H1 (cell line): ENCODE data around the gene AGAP1. TPM values are rescaled to one million over a fixed set of nuclear protein-coding genes. Genes with fewer than 3 reads are reported as not detected.

ENCODE experiments used
- CTCF ChIA-PET: fragments of 300-600 bp; sonication (Branson Sonifier 250); formaldehyde crosslinking; loops from one replicate; lab custom pipeline; 2021; ENCODE audit not compliant: partially characterized antibody; lab: Charles Lee
- POLR2A ChIA-PET: fragments of 300-600 bp; sonication (Branson Sonifier 250); formaldehyde crosslinking; loops from one replicate; lab custom pipeline; 2021; ENCODE audit warnings: inconsistent platforms; ENCODE audit not compliant: partially characterized antibody; lab: Charles Lee
- DNase-seq, 2 experiments: peaks; one replicate each; pipeline versions ENCODE4 v3.0.0 to v3.0.0-alpha.2; 2010 to 2022; ENCODE audit warnings: low spot score in 2 of 2, low read depth in 1 of 2, mixed read lengths in 1 of 2
- FAIRE-seq: peaks from 2 replicates; lab custom pipeline; 2011; peaks lifted over from hg19 to GRCh38; lab: Jason Lieb, UNC
- H2AFZ ChIP-seq: 2 replicates; pipeline ENCODE4 v1.8.1; 2012; ENCODE audit warnings: low read length, inconsistent platforms
- H2AK5ac ChIP-seq: 2 replicates; pipeline ENCODE4 v1.6.1; 2013; ENCODE audit warnings: low read depth, low read length
- H2BK120ac ChIP-seq: replicated peaks from 2 replicates; pipeline ENCODE3; 2013; ENCODE audit warnings: low read depth, low read length, inconsistent platforms
- H2BK12ac ChIP-seq: 2 replicates; pipeline ENCODE4 v1.6.1; 2013; ENCODE audit warnings: low read depth, low read length
- H2BK15ac ChIP-seq: 2 replicates; pipeline ENCODE4 v1.6.1; 2013; ENCODE audit warnings: low read length
- H2BK20ac ChIP-seq: 2 replicates; pipeline ENCODE4 v1.6.1; 2013; ENCODE audit warnings: low read length
- H2BK5ac ChIP-seq: 2 replicates; pipeline ENCODE4 v1.6.1; 2013; ENCODE audit warnings: low read depth, low read length
- H3K14ac ChIP-seq: 2 replicates; pipeline ENCODE4 v1.6.1; 2013; ENCODE audit warnings: inconsistent platforms; ENCODE audit not compliant: insufficient read length
- H3K18ac ChIP-seq: 2 replicates; pipeline ENCODE4 v1.6.1; 2013; ENCODE audit warnings: low read length; ENCODE audit errors: extremely low read depth
- H3K23ac ChIP-seq: 2 replicates; pipeline ENCODE4 v1.6.1; 2013; ENCODE audit warnings: inconsistent platforms; ENCODE audit not compliant: insufficient read length
- H3K23me2 ChIP-seq: 2 replicates; pipeline ENCODE4 v1.6.1; 2013; ENCODE audit warnings: low read depth, low read length
- H3K27ac ChIP-seq: 2 replicates; pipeline ENCODE4 v1.6.1; 2011; ENCODE audit warnings: low read depth, low read length, inconsistent platforms
- H3K27me3 ChIP-seq, 4 experiments: replicated peaks in 1 of 4; 1 replicate in 1 of 4; 2 replicates in 3 of 4; pipeline versions ENCODE4 v1.6.1 to v1.8.1; 2011 to 2013; ENCODE audit warnings: low read length in 3 of 4, mild to moderate bottlenecking in 3 of 4, inconsistent platforms in 2 of 4, mixed read lengths in 2 of 4, moderate library complexity in 1 of 4; ENCODE audit not compliant: control insufficient read depth in 3 of 4, insufficient read depth in 3 of 4; ENCODE audit errors: extremely low read depth in 1 of 4
- H3K36me3 ChIP-seq, 4 experiments: 2 replicates each; pipeline versions ENCODE4 v1.6.1 to v1.8.1; 2011 to 2013; ENCODE audit warnings: mild to moderate bottlenecking in 4 of 4, low read length in 3 of 4, moderate library complexity in 2 of 4, control low read depth in 1 of 4, inconsistent platforms in 1 of 4; ENCODE audit not compliant: insufficient read depth in 4 of 4, control insufficient read depth in 2 of 4
- H3K4ac ChIP-seq: replicated peaks from 2 replicates; pipeline ENCODE3; 2013; ENCODE audit warnings: low read length, low read depth, mixed read lengths, inconsistent platforms; ENCODE audit not compliant: insufficient read length
- H3K4me1 ChIP-seq, 4 experiments: replicated peaks in 1 of 4; 1 replicate in 1 of 4; 2 replicates in 3 of 4; pipeline versions ENCODE4 v1.6.1 to v1.8.1; 2011 to 2013; ENCODE audit warnings: low read length in 3 of 4, inconsistent platforms in 2 of 4, mixed read lengths in 1 of 4; ENCODE audit not compliant: insufficient read depth in 4 of 4, control insufficient read depth in 3 of 4
- H3K4me2 ChIP-seq, 2 experiments: 2 replicates each; pipeline versions ENCODE4 v1.6.1 to v1.8.1; 2011 to 2013; ENCODE audit warnings: low read depth in 2 of 2, low read length in 2 of 2, control low read depth in 1 of 2, inconsistent platforms in 1 of 2, mild to moderate bottlenecking in 1 of 2; ENCODE audit not compliant: insufficient read depth in 1 of 2
- H3K4me3 ChIP-seq, 4 experiments: fragments of 200-600, 300-600 bp in 1 of 4; sonication (generic), shearing (Covaris generic), sonication (Bioruptor Twin) in 1 of 4; 2 replicates each; pipeline versions ENCODE4 v1.5.1 to v1.8.1; 2011 to 2016; ENCODE audit warnings: low read length in 4 of 4, low read depth in 3 of 4, control low read depth in 2 of 4, inconsistent platforms in 2 of 4, mild to moderate bottlenecking in 2 of 4, mixed read lengths in 1 of 4, moderate library complexity in 1 of 4; ENCODE audit not compliant: insufficient read depth in 2 of 4; ENCODE audit errors: extremely low read depth in 1 of 4
- H3K56ac ChIP-seq: replicated peaks from 2 replicates; pipeline ENCODE3; 2013; ENCODE audit warnings: low read depth, mild to moderate bottlenecking, mixed read lengths, low read length, inconsistent platforms; ENCODE audit not compliant: insufficient read length
- H3K79me1 ChIP-seq: 2 replicates; pipeline ENCODE4 v1.6.1; 2013; ENCODE audit warnings: low read depth, low read length, control low read depth
- H3K79me2 ChIP-seq, 2 experiments: 2 replicates each; pipeline versions ENCODE4 v1.6.1 to v1.8.1; 2012 to 2013; ENCODE audit warnings: low read length in 2 of 2, mild to moderate bottlenecking in 2 of 2, inconsistent platforms in 1 of 2; ENCODE audit not compliant: insufficient read depth in 2 of 2, control insufficient read depth in 1 of 2
- H3K9ac ChIP-seq, 4 experiments: replicated peaks in 1 of 4; 1 replicate in 1 of 4; 2 replicates in 3 of 4; pipeline versions ENCODE4 v1.6.1 to v1.8.1; 2011 to 2013; ENCODE audit warnings: low read depth in 3 of 4, low read length in 3 of 4, control low read depth in 2 of 4, mild to moderate bottlenecking in 2 of 4, moderate library complexity in 2 of 4, inconsistent platforms in 1 of 4; ENCODE audit errors: extremely low read depth in 1 of 4
- H3K9me3 ChIP-seq, 2 experiments: 2 replicates each; pipeline versions ENCODE4 v1.6.1 to v1.8.1; 2012 to 2013; ENCODE audit warnings: mild to moderate bottlenecking in 2 of 2, moderate library complexity in 2 of 2, control low read depth in 1 of 2, inconsistent platforms in 1 of 2, low read depth in 1 of 2, low read length in 1 of 2, mixed read lengths in 1 of 2; ENCODE audit not compliant: insufficient read depth in 2 of 2
- H4K20me1 ChIP-seq, 2 experiments: replicated peaks in 1 of 2; 2 replicates each; pipeline versions ENCODE3 to v1.8.1; 2011 to 2013; ENCODE audit warnings: inconsistent platforms in 2 of 2, low read length in 2 of 2, mild to moderate bottlenecking in 1 of 2; ENCODE audit not compliant: insufficient read depth in 2 of 2, control insufficient read depth in 1 of 2
- H4K5ac ChIP-seq: 2 replicates; pipeline ENCODE4 v1.6.1; 2013; ENCODE audit warnings: low read length, low read depth, mixed read lengths, inconsistent platforms; ENCODE audit not compliant: insufficient read length
- H4K8ac ChIP-seq: 2 replicates; pipeline ENCODE4 v1.8.0; 2013; ENCODE audit warnings: mild to moderate bottlenecking, moderate library complexity, low read length, inconsistent platforms; ENCODE audit not compliant: insufficient read depth; ENCODE audit errors: extremely low read depth
- H4K91ac ChIP-seq: replicated peaks from 2 replicates; pipeline ENCODE3; 2013; ENCODE audit warnings: low read length, mixed read lengths, inconsistent platforms; ENCODE audit not compliant: insufficient read length
- CBX8 ChIP-seq: fragments of 300-800, 300-1000 bp; sonication (generic); IDR thresholded peaks from 2 replicates; pipeline ENCODE4 v1.7.1; 2016; ENCODE audit warnings: low read depth, low read length, borderline replicate concordance
- FOSL1 ChIP-seq: IDR thresholded peaks from 2 replicates; pipeline ENCODE4 v1.6.1; 2011; ENCODE audit warnings: mild to moderate bottlenecking, low read depth, low read length, moderate library complexity; ENCODE audit not compliant: insufficient read depth
- NANOG ChIP-seq: IDR thresholded peaks from 2 replicates; pipeline ENCODE4 v1.6.1; 2011; ENCODE audit warnings: low read length, low read depth, mild to moderate bottlenecking, inconsistent platforms; ENCODE audit not compliant: insufficient read depth, poor library complexity, severe bottlenecking
- RBBP5 ChIP-seq: IDR thresholded peaks from 2 replicates; pipeline ENCODE4 v1.7.1; 2012; ENCODE audit warnings: low read depth, mild to moderate bottlenecking, inconsistent platforms, low read length, moderate library complexity, borderline replicate concordance
- SP2 ChIP-seq: IDR thresholded peaks from 2 replicates; pipeline ENCODE4 v1.6.1; 2012; ENCODE audit warnings: mild to moderate bottlenecking, low read length, inconsistent platforms
- TAF7 ChIP-seq: optimal IDR thresholded peaks from 2 replicates; pipeline ENCODE3; 2011; ENCODE audit warnings: low read depth, mild to moderate bottlenecking, inconsistent platforms, low read length, moderate library complexity, borderline replicate concordance
- WGBS, 2 experiments: shearing (Covaris generic) in 1 of 2; methylation state at CpG; one replicate each; pipeline versions ENCODE4 v1.1.6 to v1.1.7; 2013 to 2015; ENCODE audit warnings: low lambda C conversion rate in 2 of 2, mixed read lengths in 2 of 2, inconsistent platforms in 1 of 2, low coverage in 1 of 2, missing lambda C conversion rate in 1 of 2; ENCODE audit not compliant: insufficient replicate concordance in 2 of 2, insufficient coverage in 1 of 2, insufficient read length in 1 of 2; ENCODE audit errors: extremely low coverage in 1 of 2, missing lambda C conversion rate in 1 of 2; 5-methylcytosine and 5-hydroxymethylcytosine counted together
- polyA plus RNA-seq, 7 experiments: library from polyadenylated mRNA; depleted of rRNA in 3 of 7; stranded (reverse) in 5 of 7; unstranded in 2 of 7; fragments of >200 nt in 5 of 7; fragments of 200-250 nt in 2 of 7; gene quantifications; 1 replicate in 5 of 7; 2 replicates in 1 of 7; 4 replicates in 1 of 7; pipeline versions ENCODE4 v1.2.1 to v1.2.3, GENCODE V29; 2011 to 2013; ENCODE audit warnings: missing spikeins in 2 of 7, mixed read lengths in 2 of 7
- total RNA-seq: library from RNA; stranded (reverse); fragmentation: NEBNext Ultra II Directional; extraction: Animal tissue kit (Norgen Biotek cat#: 25700); gene quantifications from 2 replicates; pipeline ENCODE4 v1.2.1, GENCODE V29; 2021

AGAP1 gene
- total and polyA plus RNA-seq, 2 of the 8 experiments (the other 6 are each of a cell fraction or from before 2014, with no cell fraction given), result 18.1 to 39.4 TPM

- FAIRE-seq, result peak; percentile 7
- POLR2A ChIA-PET, result no interaction called here
- CTCF ChIA-PET, result interaction anchor here (0.8 to 7.2 kb wide), 5 partner anchors 14 to 77 kb away, joined by 3 to 49 read pairs (median 3); no protein-coding TSS in a partner anchor
- Histone ChIP-seq H2AFZ (no peak overlapping the region), H4K91ac (no peak overlapping the region), H2BK12ac (no peak overlapping the region), H2BK15ac (no peak overlapping the region), H4K8ac (no peak overlapping the region), H3K4me2 (no peak overlapping the region), H3K27ac (no peak overlapping the region), H3K79me1 (peaks cover 17% of the 10 kb centered on the region), H3K18ac (no peak overlapping the region), H4K20me1 (peaks cover 0 to 10% of the 10 kb centered on the region in 2 experiments), H3K4ac (no peak overlapping the region), H3K14ac (no peak overlapping the region), H4K5ac (no peak overlapping the region), H2BK5ac (no peak overlapping the region), H3K4me1 (peaks cover 3 to 23% (median 14%) of the 10 kb centered on the region in 4 experiments; a peak in 6 of 7 replicates), H3K9me3 (no peaks in the 10 kb centered on the region; a peak in 2 of 4 replicates), H2BK20ac (no peak overlapping the region), H3K9ac (no peak overlapping the region), H3K4me3 (no peak overlapping the region), H3K56ac (no peak overlapping the region), H2BK120ac (no peak overlapping the region), H3K79me2 (peaks cover 4 to 76% of the 10 kb centered on the region in 2 experiments), H3K23ac (no peak overlapping the region), H3K36me3 (no peaks in the 10 kb centered on the region), H3K23me2 (no peaks in the 10 kb centered on the region), H3K27me3 (no peaks in the 10 kb centered on the region), H2AK5ac (no peak overlapping the region)
- WGBS, 2 experiments, result 86% methylated on average over 7 of the region's 7 CpGs; no CpG with 5 or more reads in 1 of the 2 experiments
- TF ChIP-seq TAF7, result no peak
- TF ChIP-seq RBBP5, result no peak
- TF ChIP-seq NANOG, result no peak
- TF ChIP-seq SP2, result no peak
- TF ChIP-seq CBX8, result no peak
- TF ChIP-seq FOSL1, result no peak
- no peak for DNase-seq
Measured at GRCh38 chr2:235580426-235581157, 86.7 kb downstream of the AGAP1 start.
